IPS-NIHi7 (cell line): ENCODE data around the gene HSD11B2.

Source experiments
- DNase-seq: peaks from one replicate; pipeline ENCODE4 v3.0.0; 2012; ENCODE audit warnings: mixed read lengths; ENCODE audit errors: extremely low spot score

HSD11B2 gene

GRCh38 chr16:67396159-67397035 is 34.5 kb upstream of the HSD11B2 start:
- peak; percentile 88 for DNase-seq

GRCh38 chr16:67397036-67397801 is 33.7 kb upstream of the HSD11B2 start:
- no peak for DNase-seq

- DNase-seq: no peak
Measured at GRCh38 chr16:67397812-67398545, 32.9 kb upstream of the HSD11B2 start.

- no peak for DNase-seq
Measured at GRCh38 chr16:67398546-67399217, 32.2 kb upstream of the HSD11B2 start.

- DNase-seq: peak; percentile 91
Measured at GRCh38 chr16:67399218-67399733, 31.6 kb upstream of the HSD11B2 start.

- DNase-seq: no peak
Measured at GRCh38 chr16:67399749-67400704, 30.9 kb upstream of the HSD11B2 start.

- DNase-seq: no peak
Measured at GRCh38 chr16:67400901-67401300, 30.0 kb upstream of the HSD11B2 start.

- DNase-seq: no peak
Measured at GRCh38 chr16:67403976-67404555, 26.9 kb upstream of the HSD11B2 start.

- DNase-seq: no peak
Measured at GRCh38 chr16:67404740-67405226, 26.1 kb upstream of the HSD11B2 start.

GRCh38 chr16:67405336-67405735 is 25.6 kb upstream of the HSD11B2 start:
- DNase-seq: no peak

GRCh38 chr16:67406111-67406971 is 24.6 kb upstream of the HSD11B2 start:
- DNase-seq: no peak

GRCh38 chr16:67407176-67407787 is 23.6 kb upstream of the HSD11B2 start:
- DNase-seq: no peak

GRCh38 chr16:67407788-67408452 is 23.0 kb upstream of the HSD11B2 start:
- no peak for DNase-seq

- DNase-seq: no peak
Measured at GRCh38 chr16:67409631-67410030, 21.3 kb upstream of the HSD11B2 start.

GRCh38 chr16:67411339-67411738 is 19.6 kb upstream of the HSD11B2 start:
- no peak for DNase-seq

GRCh38 chr16:67412294-67412693 is 18.6 kb upstream of the HSD11B2 start:
- DNase-seq: no peak

- DNase-seq: no peak
Measured at GRCh38 chr16:67413978-67414911, 16.7 kb upstream of the HSD11B2 start.
